ENCODE results near the gene ACBD3.
A peak's percentile ranks its signal among the peaks of the same experiment; 100 is the strongest.

Gene ACBD3

GRCh38 chr1:226135709-226136108, 50.8 kb downstream of the ACBD3 start:
- no peak for FAIRE-seq
- no peak for DNase-seq (ENCODE audit: extremely low spot score, insufficient read length, low read depth)

GRCh38 chr1:226135059-226135651, 51.4 kb downstream of the ACBD3 start:
- FAIRE-seq, result no peak
- no peak for DNase-seq (ENCODE audit: extremely low spot score, insufficient read length, low read depth)

GRCh38 chr1:226134170-226135058, 52.1 kb downstream of the ACBD3 start:
- FAIRE-seq (no peak), DNase-seq (ENCODE audit: extremely low spot score, insufficient read length, low read depth) (no peak)

- FAIRE-seq, result no peak
- no peak for DNase-seq (ENCODE audit: extremely low spot score, insufficient read length, low read depth)
These were observed 52.9 kb downstream of the ACBD3 start for GRCh38 chr1:226133504-226134123.

GRCh38 chr1:226132728-226133503, 53.6 kb downstream of the ACBD3 start:
- FAIRE-seq, result no peak
- no peak for DNase-seq (ENCODE audit: extremely low spot score, insufficient read length, low read depth)

GRCh38 chr1:226131639-226132038, 54.9 kb downstream of the ACBD3 start:
- peak; percentile 35 for FAIRE-seq
- no peak for DNase-seq (ENCODE audit: extremely low spot score, insufficient read length, low read depth)

GRCh38 chr1:226129230-226129629, 57.3 kb downstream of the ACBD3 start:
- DNase-seq (ENCODE audit: extremely low spot score, insufficient read length, low read depth) (no peak), FAIRE-seq (no peak)

GRCh38 chr1:226128487-226129075, 58.0 kb downstream of the ACBD3 start:
- DNase-seq (ENCODE audit: extremely low spot score, insufficient read length, low read depth), result no peak
- no peak for FAIRE-seq

GRCh38 chr1:226126824-226127569, 59.5 kb downstream of the ACBD3 start:
- no peak for DNase-seq (ENCODE audit: extremely low spot score, insufficient read length, low read depth)
- no peak for FAIRE-seq

- DNase-seq (ENCODE audit: extremely low spot score, insufficient read length, low read depth) (no peak), FAIRE-seq (no peak)
These were observed 60.7 kb downstream of the ACBD3 start for GRCh38 chr1:226125831-226126230.

- FAIRE-seq, result peak; percentile 76
- peak; percentile 55 for DNase-seq (ENCODE audit: extremely low spot score, insufficient read length, low read depth)
These were observed 61.4 kb downstream of the ACBD3 start for GRCh38 chr1:226125097-226125630.

- no peak for DNase-seq (ENCODE audit: extremely low spot score, insufficient read length, low read depth)
- no peak for FAIRE-seq
These were observed 62.7 kb downstream of the ACBD3 start for GRCh38 chr1:226123591-226124471.

- FAIRE-seq, result no peak
- DNase-seq (ENCODE audit: extremely low spot score, insufficient read length, low read depth), result no peak
These were observed 63.4 kb downstream of the ACBD3 start for GRCh38 chr1:226123212-226123560.

- DNase-seq (ENCODE audit: extremely low spot score, insufficient read length, low read depth), result peak; percentile 79
- no peak for FAIRE-seq
These were observed 64.7 kb downstream of the ACBD3 start for GRCh38 chr1:226121587-226122400.

GRCh38 chr1:226121049-226121586, 65.4 kb downstream of the ACBD3 start:
- no peak for FAIRE-seq
- no peak for DNase-seq (ENCODE audit: extremely low spot score, insufficient read length, low read depth)

GRCh38 chr1:226120398-226120797, 66.1 kb downstream of the ACBD3 start:
- FAIRE-seq, result no peak
- DNase-seq (ENCODE audit: extremely low spot score, insufficient read length, low read depth), result no peak

- DNase-seq (ENCODE audit: extremely low spot score, insufficient read length, low read depth) (no peak), FAIRE-seq (no peak)
These were observed 67.4 kb downstream of the ACBD3 start for GRCh38 chr1:226119169-226119568.
